Astrocyte of the spinal cord (primary cell): ENCODE data around the gene C5orf22.

Experiments used
- DNase-seq: peaks from one replicate; pipeline ENCODE4 v3.0.0; 2011; ENCODE audit warnings: low read depth, low spot score
- H3K4me3 ChIP-seq: 2 replicates; pipeline ENCODE4 v1.5.1; 2011; ENCODE audit warnings: low read depth, mild to moderate bottlenecking, low read length, moderate library complexity
- in situ Hi-C: cut with HindIII; loops from 2 replicates; pipeline ENCODE4 v1.10.0; 2017; ENCODE audit warnings: low sequenced_read_pairs
- TF ChIP-seq, protein P1 (sequence below): IDR thresholded peaks from 2 replicates; pipeline ENCODE4 v1.5.1; 2012; ENCODE audit warnings: low read depth, mild to moderate bottlenecking, low read length, inconsistent platforms

The C5orf22 gene

DNA sequence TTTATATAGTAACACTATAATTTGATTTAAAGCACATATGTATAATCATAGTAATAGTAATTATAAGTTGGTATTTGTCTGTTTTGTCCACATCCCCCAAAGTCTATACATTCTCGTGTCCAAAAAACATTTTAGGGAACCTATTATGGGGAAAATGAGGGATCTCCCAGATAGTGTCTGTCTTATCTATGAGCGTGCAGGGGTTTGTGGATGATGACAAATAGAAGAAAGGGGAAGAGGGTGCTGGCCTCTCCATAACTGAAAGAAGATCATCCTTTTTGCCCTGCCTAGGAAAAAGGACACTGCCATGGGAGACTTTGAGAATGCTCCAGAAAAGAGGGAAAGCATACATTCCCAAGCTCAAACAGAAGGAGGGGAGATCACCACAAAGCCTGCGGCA lies 45.3 kb downstream of the C5orf22 start:
- in situ Hi-C loops = no loop called here
- DNase-seq = no peak
- TF ChIP-seq, protein P1, sequence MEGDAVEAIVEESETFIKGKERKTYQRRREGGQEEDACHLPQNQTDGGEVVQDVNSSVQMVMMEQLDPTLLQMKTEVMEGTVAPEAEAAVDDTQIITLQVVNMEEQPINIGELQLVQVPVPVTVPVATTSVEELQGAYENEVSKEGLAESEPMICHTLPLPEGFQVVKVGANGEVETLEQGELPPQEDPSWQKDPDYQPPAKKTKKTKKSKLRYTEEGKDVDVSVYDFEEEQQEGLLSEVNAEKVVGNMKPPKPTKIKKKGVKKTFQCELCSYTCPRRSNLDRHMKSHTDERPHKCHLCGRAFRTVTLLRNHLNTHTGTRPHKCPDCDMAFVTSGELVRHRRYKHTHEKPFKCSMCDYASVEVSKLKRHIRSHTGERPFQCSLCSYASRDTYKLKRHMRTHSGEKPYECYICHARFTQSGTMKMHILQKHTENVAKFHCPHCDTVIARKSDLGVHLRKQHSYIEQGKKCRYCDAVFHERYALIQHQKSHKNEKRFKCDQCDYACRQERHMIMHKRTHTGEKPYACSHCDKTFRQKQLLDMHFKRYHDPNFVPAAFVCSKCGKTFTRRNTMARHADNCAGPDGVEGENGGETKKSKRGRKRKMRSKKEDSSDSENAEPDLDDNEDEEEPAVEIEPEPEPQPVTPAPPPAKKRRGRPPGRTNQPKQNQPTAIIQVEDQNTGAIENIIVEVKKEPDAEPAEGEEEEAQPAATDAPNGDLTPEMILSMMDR = no peak
- no peak overlapping the region for H3K4me3 ChIP-seq

DNA sequence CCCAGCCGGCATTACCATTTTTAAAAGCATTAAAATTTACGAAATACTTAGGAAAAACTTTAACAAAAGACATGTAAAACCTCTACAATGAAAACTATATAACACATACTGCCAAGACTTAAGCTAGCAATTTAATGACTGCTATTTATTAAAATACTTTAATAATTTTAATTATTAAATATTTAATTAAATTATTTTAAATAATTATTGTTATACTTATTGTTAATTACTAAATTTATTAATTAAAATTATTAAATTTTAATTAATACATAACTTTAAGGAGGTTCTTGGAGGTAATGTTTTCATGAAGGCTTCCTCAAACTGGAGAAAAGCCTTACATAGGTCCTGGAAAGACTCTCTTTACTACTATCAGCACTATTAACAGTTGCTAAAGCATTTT lies 47.5 kb downstream of the C5orf22 start:
- H3K4me3 ChIP-seq = no peak overlapping the region

DNA sequence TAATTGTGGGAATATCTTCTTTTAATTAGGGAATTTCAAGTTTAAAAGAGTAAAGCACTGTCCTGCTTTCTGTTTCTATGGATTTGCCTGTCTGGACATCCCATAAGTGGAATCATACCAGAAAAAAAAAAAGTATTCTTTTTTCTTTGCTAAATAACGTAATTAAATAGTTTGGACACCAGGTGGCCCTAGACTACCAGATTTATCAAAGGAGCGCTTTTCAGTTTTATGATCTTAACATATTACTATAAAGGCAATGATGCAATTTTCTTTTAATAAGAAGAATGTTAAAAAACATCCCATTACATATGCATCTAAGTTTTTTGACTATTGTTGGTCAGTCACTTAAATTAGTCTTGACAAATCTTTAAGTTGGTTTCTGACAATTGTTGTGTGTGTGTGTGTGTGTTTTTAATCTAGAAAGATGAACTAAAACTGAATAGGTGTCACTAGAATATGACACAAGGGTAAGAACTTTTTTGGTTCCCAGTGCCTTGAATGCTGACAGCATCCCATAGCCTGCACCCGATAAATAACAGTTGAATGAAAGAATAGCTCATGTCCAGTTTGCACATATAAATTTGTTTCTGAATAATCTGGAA lies 49.5 kb downstream of the C5orf22 start:
- in situ Hi-C loops = no loop called here
- no peak overlapping the region for H3K4me3 ChIP-seq
- DNase-seq = peak; percentile 50
- TF ChIP-seq, protein P1 = peak; percentile 26

More for the DNA sequence above, 47.5 kb downstream of the C5orf22 start:
- TF ChIP-seq, protein P1 = no peak
- no peak for DNase-seq
- in situ Hi-C loops = no loop called here

DNA sequence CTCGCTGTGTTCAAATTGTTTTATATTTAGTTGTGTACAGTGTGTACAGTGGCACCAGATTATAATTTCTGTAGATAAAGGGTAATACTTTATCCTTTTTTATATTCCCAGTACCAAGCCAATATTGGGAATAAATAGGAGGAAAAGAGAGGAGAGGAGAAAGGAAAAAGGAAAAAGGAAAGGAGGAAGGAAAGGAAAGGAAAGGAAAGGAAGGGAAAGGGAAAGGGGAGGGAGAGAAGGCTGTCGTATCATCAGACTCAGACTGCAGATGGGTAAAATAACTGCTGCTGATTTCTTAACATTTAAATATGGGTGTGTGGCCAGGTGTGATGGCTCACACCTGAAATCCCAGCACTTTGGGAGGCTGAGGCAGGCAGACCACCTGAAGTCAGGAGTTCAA lies 51.0 kb downstream of the C5orf22 start:
- TF ChIP-seq, protein P1 = no peak
- H3K4me3 ChIP-seq = no peak overlapping the region
- in situ Hi-C loops = no loop called here
- DNase-seq = no peak

DNA sequence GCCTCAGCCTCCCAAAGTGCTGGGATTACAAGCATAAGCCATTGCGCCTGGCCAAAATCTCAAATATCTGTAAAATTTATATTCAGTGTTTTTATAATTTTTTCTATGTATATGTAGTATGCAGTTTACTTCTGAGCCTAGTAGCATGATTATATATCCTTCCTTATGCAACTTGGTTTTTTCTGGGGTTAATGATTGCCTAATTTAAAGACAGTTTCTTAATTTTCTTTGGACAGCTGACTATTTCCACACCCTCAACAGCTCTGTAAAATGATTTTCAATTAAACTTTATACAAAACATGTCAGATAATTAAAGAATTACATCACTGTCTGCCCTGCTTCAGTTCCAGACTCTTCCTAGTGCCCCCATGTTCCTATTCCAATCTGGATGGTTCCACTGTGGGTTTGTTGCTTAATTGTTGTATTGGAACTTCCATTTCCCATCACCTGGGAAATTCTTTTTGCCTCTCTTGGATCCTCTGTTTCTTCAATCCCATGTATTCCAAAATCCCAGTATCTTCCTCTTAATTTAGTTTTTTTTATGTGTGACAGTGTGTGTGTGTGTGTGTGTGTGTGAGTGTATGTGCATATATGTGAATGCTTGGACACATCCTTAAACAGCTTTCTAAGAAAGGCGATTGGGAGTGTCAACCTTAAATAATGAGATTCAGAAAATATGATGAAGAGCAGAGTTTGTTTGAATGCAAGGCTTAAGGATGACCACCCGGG lies 53.2 kb downstream of the C5orf22 start:
- H3K4me3 ChIP-seq = no peak overlapping the region
- DNase-seq = no peak
- TF ChIP-seq, protein P1 = no peak
- in situ Hi-C loops = no loop called here

DNA sequence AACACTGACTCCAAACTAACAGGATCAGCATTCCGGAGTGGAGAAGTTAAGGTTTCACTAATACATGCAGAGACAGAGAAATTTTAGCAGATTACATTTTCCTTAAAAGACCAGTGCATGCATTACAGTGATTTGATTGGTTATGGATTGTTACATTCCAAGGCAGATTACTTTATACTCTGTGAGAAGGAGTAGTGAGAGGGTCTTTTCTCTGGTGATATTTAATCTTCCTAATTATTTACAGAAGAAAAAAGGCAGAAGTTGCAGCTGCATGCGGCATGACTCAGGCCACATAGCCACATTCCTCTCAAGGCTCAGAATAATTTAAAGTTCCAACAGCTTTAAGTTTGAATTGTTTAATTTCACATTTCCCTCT lies 53.8 kb downstream of the C5orf22 start:
- in situ Hi-C loops = no loop called here
- no peak overlapping the region for H3K4me3 ChIP-seq
- peak; percentile 32 for DNase-seq
- TF ChIP-seq, protein P1 = no peak
